GM12865 (cell line): ENCODE results near the gene EBF3.

Experiments used
- DNase-seq: peaks from one replicate; pipeline ENCODE4 v3.0.0; 2010; ENCODE audit warnings: low read depth
- H3K4me3 ChIP-seq: 2 replicates; pipeline ENCODE4 v1.5.1; 2011; ENCODE audit warnings: mild to moderate bottlenecking, low read depth, low read length, control low read depth
- CTCF ChIP-seq: IDR thresholded peaks from 2 replicates; pipeline ENCODE4 v1.5.1; 2011; ENCODE audit warnings: low read length, control low read depth, low read depth, inconsistent platforms; ENCODE audit not compliant: insufficient read depth; ENCODE audit errors: missing control alignments

EBF3 gene

GRCh38 chr10:129967579-129968019 lies 3.5 kb upstream of the EBF3 start:
- H3K4me3 ChIP-seq, result no peak overlapping the region
- no peak for DNase-seq
- no peak for TF ChIP-seq CTCF

- DNase-seq, result no peak
- no peak overlapping the region for H3K4me3 ChIP-seq
- TF ChIP-seq CTCF, result no peak
Observed at GRCh38 chr10:129966889-129967578, 3.0 kb upstream of the EBF3 start.

GRCh38 chr10:129966370-129966888 lies 2.4 kb upstream of the EBF3 start:
- no peak for TF ChIP-seq CTCF
- H3K4me3 ChIP-seq, result no peak overlapping the region
- DNase-seq, result no peak

- TF ChIP-seq CTCF, result no peak
- no peak overlapping the region for H3K4me3 ChIP-seq
- DNase-seq, result no peak
Observed at GRCh38 chr10:129965959-129966358, 1.9 kb upstream of the EBF3 start.

GRCh38 chr10:129965425-129965808 lies 1.3 kb upstream of the EBF3 start:
- no peak for TF ChIP-seq CTCF
- H3K4me3 ChIP-seq, result no peak overlapping the region
- no peak for DNase-seq

GRCh38 chr10:129964611-129965424 lies 744 bp upstream of the EBF3 start:
- no peak overlapping the region for H3K4me3 ChIP-seq
- no peak for TF ChIP-seq CTCF
- no peak for DNase-seq
